Mucosa of descending colon (tissue), 3 donors: Measurements from ENCODE around the gene MT1G. TPM values are rescaled to one million over a fixed set of nuclear protein-coding genes. Genes with fewer than 3 reads are reported as not detected.
"Not testable (repeated sequence)": the region's sequence is repeated elsewhere in the genome, so short reads cannot be mapped to it uniquely, and the experiment has no call there.

Source experiments
- ATAC-seq: fragments of 200-7000 bp; cut with Tn5 transposase; one replicate; pipeline ENCODE4 v1.9.1; 2020; ENCODE audit warnings: mild to moderate bottlenecking, moderate library complexity
- DNase-seq, 3 donors: peaks; one replicate each; pipeline ENCODE4 v3.0.0-alpha.2; 2020
- H3K36me3 ChIP-seq: fragments of 200-600 bp; one replicate; pipeline ENCODE4 v1.8.0; 2021; ENCODE audit warnings: low read depth, mild to moderate bottlenecking
- H3K4me1 ChIP-seq: fragments of 200-600 bp; one replicate; pipeline ENCODE4 v1.8.0; 2021; ENCODE audit warnings: low read depth, mild to moderate bottlenecking
- H3K4me3 ChIP-seq: fragments of 200-600 bp; one replicate; pipeline ENCODE4 v1.8.0; 2021; ENCODE audit warnings: mild to moderate bottlenecking
- H3K9me3 ChIP-seq: fragments of 200-600 bp; one replicate; pipeline ENCODE4 v1.8.0; 2021; ENCODE audit warnings: mild to moderate bottlenecking
- intact Hi-C, 2 donors: fragments of 100-400 bp; cut with DNase I in 1 of 2; cut with micrococcal nuclease in 1 of 2; formaldehyde crosslinking; loops; one replicate each; pipeline versions ENCODE4 v1.11.0 to v1.11.1; 2022; cut with DNase I, micrococcal nuclease
- total RNA-seq, 3 donors: library from RNA; stranded (reverse); fragmentation: NEBNext Ultra II Directional in 2 of 3; extraction: Animal tissue kit (Norgen Biotek cat#: 25700) in 2 of 3; gene quantifications; one replicate each; pipeline versions ENCODE4 v1.2.1 to v1.2.4, GENCODE V29; 2021 to 2023
- TF ChIP-seq, protein P1 (sequence below): fragments of 200-600 bp; IDR thresholded peaks from one replicate; pipeline ENCODE4 v1.8.0; 2022; ENCODE audit warnings: antibody characterized with exemption, mild to moderate bottlenecking
- donor health status: DM: no; HTN: no; CAD: no; lungs with moderate emphysema.
- donor health status: DM: no; HTN: no; CAD: no.
- donor health status: DM: no; HTN: yes; CAD: no.

The MT1G gene
- total RNA-seq, 3 donors from 2014 or later, result 7.3 to 210 (median 83.8) TPM

DNA sequence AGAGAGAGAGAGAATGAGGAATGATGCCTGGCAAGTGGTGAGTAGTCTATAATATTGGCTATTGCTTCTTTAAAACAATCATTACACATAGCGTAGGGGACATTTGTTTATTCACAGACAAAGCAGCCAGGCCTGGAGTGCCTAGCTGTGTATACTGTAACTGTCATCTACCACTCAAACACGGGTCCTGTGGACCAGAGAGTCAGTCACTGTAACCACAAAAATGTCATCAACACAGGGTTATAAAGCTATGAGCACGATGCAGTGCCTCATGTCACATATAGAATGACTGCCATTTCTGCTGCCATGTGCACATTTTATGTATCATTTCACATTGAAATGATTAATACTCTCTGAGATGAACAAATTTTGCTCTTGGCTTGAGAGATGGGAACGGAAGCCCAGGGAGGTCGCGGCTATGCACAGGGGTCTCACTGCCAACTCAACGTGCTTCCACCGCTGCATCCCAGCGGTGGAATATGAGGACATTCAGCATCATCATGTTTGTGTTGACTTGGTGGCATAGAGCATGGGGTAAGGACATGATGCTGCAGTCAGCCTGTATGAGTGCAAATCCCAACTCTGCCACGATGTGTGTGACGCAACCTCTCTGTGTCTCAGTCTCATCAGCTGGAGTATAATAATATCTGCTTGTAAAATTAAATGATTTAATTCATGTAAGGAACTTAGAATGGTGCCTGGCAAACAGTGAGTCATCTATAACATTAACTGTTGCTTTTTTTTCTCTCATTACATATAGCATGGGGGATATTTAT is 5.1 kb upstream of the MT1G start:
- no peak overlapping the region for H3K4me3 ChIP-seq
- TF ChIP-seq, protein P1, sequence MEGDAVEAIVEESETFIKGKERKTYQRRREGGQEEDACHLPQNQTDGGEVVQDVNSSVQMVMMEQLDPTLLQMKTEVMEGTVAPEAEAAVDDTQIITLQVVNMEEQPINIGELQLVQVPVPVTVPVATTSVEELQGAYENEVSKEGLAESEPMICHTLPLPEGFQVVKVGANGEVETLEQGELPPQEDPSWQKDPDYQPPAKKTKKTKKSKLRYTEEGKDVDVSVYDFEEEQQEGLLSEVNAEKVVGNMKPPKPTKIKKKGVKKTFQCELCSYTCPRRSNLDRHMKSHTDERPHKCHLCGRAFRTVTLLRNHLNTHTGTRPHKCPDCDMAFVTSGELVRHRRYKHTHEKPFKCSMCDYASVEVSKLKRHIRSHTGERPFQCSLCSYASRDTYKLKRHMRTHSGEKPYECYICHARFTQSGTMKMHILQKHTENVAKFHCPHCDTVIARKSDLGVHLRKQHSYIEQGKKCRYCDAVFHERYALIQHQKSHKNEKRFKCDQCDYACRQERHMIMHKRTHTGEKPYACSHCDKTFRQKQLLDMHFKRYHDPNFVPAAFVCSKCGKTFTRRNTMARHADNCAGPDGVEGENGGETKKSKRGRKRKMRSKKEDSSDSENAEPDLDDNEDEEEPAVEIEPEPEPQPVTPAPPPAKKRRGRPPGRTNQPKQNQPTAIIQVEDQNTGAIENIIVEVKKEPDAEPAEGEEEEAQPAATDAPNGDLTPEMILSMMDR, result no peak
- H3K36me3 ChIP-seq, result no peaks in the 10 kb centered on the region
- peaks cover 8% of the 10 kb centered on the region for H3K4me1 ChIP-seq
- H3K9me3 ChIP-seq, result no peaks in the 10 kb centered on the region
- ATAC-seq, result no peak
- DNase-seq, result no peak
- intact Hi-C loops, result no loop called here

DNA sequence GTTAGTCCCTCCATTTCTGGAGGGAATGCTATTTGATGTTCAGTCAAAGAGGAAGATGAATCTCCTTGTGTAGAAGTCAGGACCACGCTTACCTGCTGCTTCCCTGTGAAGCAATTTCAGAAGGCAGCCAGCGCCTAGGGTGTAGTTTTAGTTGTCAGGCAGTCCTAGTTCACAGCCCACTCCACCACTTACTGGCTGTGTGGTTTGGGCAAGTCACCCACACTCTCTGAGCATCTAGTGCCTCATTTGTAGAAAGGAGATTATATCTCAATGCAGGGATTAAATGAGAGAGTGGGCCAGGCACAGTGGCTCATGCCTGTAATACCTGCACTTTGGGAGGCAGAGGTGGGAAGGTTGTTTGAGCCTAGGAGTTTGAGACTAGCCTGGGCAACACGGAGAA is 4.3 kb upstream of the MT1G start:
- H3K9me3 ChIP-seq, H3K4me3 ChIP-seq, H3K4me1 ChIP-seq, ATAC-seq, H3K36me3 ChIP-seq, intact Hi-C loops, DNase-seq: not testable (repeated sequence)

DNA sequence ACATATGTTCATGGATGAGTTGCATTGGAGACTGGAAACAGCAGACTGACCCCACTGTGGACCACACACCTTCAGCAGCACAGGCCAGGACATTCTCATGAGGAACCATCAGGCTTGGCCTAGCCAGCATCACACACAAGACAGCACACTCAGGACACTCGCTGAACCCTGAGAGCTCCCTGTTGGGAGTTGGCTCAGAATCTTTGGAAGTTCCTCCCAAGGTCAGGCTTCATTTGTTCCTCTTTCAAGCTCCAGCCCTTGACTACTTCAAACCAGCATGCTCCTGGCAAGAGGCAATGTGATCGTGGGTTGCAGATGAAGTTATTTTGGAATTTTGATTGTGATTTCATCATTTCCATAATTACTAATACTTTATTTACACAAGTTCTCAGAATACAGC is 3.8 kb upstream of the MT1G start:
- H3K9me3 ChIP-seq, ATAC-seq, H3K4me1 ChIP-seq, H3K36me3 ChIP-seq, DNase-seq, H3K4me3 ChIP-seq, intact Hi-C loops: not testable (repeated sequence)

DNA sequence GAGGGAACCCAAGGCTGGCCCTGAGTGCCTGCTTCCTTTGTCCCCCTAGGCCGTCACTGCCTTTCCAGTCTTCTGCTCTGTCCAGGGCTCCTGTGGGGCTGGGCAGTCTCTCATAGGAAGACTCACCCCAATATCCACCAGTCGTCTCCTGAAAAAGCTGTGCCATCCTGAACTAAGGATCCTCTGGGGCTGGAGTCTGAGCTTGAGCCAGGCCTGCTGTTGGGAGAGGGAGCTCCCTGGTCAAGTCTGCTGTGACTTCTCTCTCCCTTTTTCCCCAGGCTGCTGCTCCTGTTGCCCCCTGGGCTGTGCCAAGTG is 2.7 kb upstream of the MT1G start:
- ATAC-seq, result no peak
- no peak overlapping the region for H3K4me3 ChIP-seq
- TF ChIP-seq, protein P1, result no peak
- H3K9me3 ChIP-seq, result no peaks in the 10 kb centered on the region
- no peaks in the 10 kb centered on the region for H3K36me3 ChIP-seq
- H3K4me1 ChIP-seq, result peaks cover 8% of the 10 kb centered on the region
- intact Hi-C loops, result no loop called here
- no peak for DNase-seq

DNA sequence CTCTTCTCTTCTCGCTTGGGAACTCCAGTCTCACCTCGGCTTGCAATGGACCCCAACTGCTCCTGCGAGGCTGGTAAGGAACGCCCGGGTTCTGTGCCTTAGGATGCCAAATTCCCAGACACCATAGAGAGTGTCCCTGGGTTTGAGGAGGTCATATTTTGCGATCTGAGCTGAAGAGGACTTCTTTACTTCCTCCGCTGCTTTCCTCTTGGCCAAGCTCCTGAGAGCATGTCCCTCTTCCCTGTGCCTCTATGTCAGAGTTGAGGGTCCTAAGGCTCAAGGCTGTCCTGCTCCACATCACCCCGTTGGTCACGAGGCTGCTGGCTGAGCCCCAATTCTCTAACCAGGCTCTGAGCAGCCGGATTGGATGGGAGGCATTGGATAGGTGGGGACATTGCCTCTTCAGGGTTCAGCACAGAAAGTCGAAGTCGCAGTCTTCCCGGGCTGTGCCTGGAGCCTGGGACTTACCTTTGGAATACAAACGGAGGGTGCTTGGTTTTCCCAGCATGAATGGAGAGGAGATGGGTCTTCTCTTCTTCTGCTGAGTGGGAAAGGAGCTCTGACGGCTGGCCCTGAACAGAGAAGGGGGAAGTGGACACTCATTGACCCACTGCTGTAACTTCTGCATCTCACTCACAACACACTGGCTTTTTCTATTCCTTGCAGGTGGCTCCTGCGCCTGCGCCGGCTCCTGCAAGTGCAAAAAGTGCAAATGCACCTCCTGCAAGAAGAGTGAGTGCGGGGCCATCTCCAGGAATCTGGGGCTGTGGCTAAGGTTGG is 2.2 kb upstream of the MT1G start:
- TF ChIP-seq, protein P1, result no peak
- no peak overlapping the region for H3K4me3 ChIP-seq

DNA sequence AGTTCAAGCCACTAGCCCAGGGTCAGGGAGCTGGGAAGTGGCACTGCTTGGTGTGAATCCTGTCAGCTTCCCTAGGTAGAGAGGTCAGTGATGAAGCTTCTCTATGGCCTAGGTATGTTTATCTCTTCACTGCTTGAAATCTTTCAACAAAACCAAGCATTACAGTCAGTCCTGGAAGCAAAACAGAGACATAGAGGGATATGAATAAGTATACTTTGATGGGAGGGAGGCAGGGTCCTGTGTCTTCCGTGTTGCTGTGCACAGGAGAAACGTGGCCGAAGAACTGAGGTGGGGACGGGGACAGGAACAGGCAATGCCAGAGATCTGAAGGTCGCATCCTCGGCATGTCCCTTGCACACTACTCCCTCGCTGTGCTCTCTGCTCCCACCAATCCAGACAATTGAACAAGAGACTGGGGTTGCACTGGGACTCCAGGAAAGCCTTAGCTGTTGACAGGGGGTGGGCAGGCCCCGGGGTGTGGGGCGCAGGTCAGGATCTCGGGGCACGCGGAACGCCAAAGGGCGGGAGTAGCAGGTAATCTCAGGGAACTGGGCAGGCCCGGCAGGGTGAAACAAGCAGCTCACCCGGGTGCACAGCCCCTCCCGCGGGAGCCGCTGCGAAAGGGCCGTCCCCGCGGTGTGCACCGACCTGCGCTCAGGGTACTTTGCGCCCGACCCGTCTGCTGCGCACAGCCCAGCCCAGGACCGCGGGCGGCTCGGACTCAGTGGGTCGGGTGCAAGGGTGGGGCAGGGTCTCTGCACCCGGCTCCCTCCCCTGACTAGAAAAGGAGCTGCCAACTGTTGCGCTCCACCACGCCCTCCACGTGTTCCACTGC is 1.4 kb upstream of the MT1G start, which contains the start of gene MT1H:
Gene MT1H, plus strand, starts transcription at position 810 of the 835 bp plus-strand sequence. CDS start 71 bp downstream, outside the sequence.
- Histone ChIP-seq H3K4me3 (no peak within 1 kb of the TSS), H3K9me3 (no peaks in the 10 kb centered on the region), H3K36me3 (no peaks in the 10 kb centered on the region), H3K4me1 (peaks cover 8% of the 10 kb centered on the region)
- DNase-seq, result peak; percentile 64 to 77 (median 76)
- TF ChIP-seq, protein P1, result no peak
- intact Hi-C loops, result no loop called here
- peak; percentile 71 for ATAC-seq

More for the DNA sequence above, 2.2 kb upstream of the MT1G start:
- Histone ChIP-seq H3K4me1 (peaks cover 8% of the 10 kb centered on the region), H3K9me3 (no peaks in the 10 kb centered on the region), H3K36me3 (no peaks in the 10 kb centered on the region)
- DNase-seq, result no peak
- intact Hi-C loops, result no loop called here
- no peak for ATAC-seq

DNA sequence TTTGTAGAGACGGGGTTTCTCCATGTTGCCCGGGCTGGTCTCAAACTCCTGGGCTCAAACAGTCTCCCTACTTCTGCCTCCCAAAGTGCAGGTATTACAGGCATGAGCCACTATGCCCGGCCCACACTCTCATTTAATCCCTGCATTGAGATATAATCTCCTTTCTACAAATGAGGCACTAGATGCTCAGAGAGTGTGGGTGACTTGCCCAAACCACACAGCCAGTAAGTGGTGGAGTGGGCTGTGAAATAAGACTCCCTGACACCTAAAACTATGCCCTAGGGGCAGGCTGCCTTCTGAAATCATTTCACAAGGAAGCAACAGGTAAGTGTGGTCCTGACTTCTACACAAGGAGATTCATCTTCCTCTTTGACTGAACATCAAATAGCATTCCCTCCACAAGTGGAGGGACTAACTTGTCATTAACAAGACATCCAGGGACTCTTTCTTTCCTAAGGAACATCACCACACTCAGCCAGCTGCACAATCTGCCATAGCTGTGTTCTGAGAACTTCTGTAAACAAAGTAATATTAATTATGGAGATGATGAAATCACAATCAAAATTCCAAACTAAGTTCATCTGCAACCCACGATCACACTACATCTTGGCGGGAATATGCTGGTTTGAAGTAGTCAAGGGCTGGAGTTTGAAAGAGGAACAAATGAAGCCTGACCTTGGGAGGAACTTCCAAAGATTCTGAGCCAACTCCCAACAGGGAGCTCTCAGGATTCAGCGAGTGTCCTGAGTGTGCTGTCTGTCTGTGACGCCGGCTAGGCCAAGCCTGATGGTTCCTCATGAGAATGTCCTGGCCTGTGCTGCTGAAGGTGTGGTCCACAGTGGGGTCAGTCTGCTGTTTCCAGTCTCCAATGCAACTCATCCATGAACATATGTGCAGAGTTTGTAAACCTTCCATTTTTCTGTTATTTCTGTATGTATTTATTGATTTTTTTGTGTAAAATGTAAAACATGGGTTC is 2.3 kb downstream of the MT1G start:
- ATAC-seq, H3K4me3 ChIP-seq, H3K36me3 ChIP-seq, H3K9me3 ChIP-seq, DNase-seq, H3K4me1 ChIP-seq, intact Hi-C loops: not testable (repeated sequence)
